LNCaP clone FGC (cell line): Measurements from ENCODE around the gene ADARB2.

Source experiments
- DNase-seq: peaks from one replicate; pipeline ENCODE4 v3.0.0-alpha.2; 2011; ENCODE audit warnings: low read depth
- H3K4me3 ChIP-seq: 2 replicates; pipeline ENCODE4 v1.5.1; 2011; ENCODE audit warnings: mild to moderate bottlenecking, low read depth, low read length, control low read depth
- CTCF ChIP-seq: IDR thresholded peaks from 2 replicates; pipeline ENCODE4 v1.5.1; 2012; ENCODE audit warnings: mild to moderate bottlenecking; ENCODE audit not compliant: control insufficient read depth, insufficient read depth; ENCODE audit errors: extremely low read depth

The ADARB2 gene

GRCh38 chr10:1570416-1571051 is 166.8 kb downstream of the ADARB2 start:
- no peak for DNase-seq
- TF ChIP-seq CTCF: no peak
- H3K4me3 ChIP-seq: no peak overlapping the region

GRCh38 chr10:1569208-1569607 is 168.1 kb downstream of the ADARB2 start:
- no peak overlapping the region for H3K4me3 ChIP-seq
- no peak for TF ChIP-seq CTCF
- DNase-seq: no peak

- no peak overlapping the region for H3K4me3 ChIP-seq
- no peak for TF ChIP-seq CTCF
- no peak for DNase-seq
Measured at GRCh38 chr10:1567742-1568495, 169.4 kb downstream of the ADARB2 start.

- no peak for DNase-seq
- H3K4me3 ChIP-seq: no peak overlapping the region
- no peak for TF ChIP-seq CTCF
Measured at GRCh38 chr10:1567152-1567551, 170.2 kb downstream of the ADARB2 start.

- TF ChIP-seq CTCF: no peak
- no peak for DNase-seq
- H3K4me3 ChIP-seq: no peak overlapping the region
Measured at GRCh38 chr10:1564791-1565190, 172.5 kb downstream of the ADARB2 start.

GRCh38 chr10:1563028-1563427 is 174.3 kb downstream of the ADARB2 start:
- no peak for TF ChIP-seq CTCF
- H3K4me3 ChIP-seq: no peak overlapping the region
- no peak for DNase-seq
